Measurements from ENCODE around the gene REL.

Gene REL

DNA sequence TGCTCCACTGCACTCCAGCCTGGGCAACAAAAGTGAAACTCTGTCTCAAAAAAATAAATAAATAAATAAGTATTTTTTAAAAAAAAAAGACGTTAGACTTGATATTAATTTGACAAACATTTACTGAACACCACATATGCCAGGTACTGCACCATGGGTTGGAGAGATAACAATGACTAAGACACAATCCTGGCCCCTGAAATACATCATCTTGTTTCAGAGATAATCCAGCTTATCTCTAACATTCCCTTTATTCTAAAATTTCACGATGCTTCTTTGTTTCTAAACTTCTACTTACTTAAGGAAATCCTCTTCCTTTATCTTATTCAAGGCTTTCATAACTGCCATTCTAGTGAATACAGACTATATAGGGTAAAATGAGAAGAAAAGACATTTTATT, 81.2 kb downstream of the REL start:
- in situ Hi-C loops (cut with MboI; ENCODE audit: low sequenced_read_pairs) = no loop called here

DNA sequence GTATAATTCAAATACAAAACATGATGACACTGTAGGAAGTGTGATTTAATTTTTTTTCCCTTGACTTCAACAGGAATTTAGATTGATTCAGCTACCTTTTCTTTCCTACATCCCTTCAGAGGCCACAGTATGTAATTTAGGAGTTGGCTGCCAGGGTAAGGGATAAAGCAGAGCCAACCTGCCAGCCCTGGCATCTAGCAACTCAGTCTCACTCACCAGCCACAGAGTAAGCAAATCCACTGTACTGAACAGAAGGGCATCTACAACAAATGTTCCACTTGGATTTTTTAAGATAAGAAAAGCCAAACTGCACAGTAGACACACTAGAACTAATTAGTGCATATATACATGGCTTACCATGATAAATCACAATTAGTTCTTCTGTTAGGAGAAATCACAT, 81.8 kb downstream of the REL start:
- in situ Hi-C loops (cut with MboI; ENCODE audit: low sequenced_read_pairs) = no loop called here

DNA sequence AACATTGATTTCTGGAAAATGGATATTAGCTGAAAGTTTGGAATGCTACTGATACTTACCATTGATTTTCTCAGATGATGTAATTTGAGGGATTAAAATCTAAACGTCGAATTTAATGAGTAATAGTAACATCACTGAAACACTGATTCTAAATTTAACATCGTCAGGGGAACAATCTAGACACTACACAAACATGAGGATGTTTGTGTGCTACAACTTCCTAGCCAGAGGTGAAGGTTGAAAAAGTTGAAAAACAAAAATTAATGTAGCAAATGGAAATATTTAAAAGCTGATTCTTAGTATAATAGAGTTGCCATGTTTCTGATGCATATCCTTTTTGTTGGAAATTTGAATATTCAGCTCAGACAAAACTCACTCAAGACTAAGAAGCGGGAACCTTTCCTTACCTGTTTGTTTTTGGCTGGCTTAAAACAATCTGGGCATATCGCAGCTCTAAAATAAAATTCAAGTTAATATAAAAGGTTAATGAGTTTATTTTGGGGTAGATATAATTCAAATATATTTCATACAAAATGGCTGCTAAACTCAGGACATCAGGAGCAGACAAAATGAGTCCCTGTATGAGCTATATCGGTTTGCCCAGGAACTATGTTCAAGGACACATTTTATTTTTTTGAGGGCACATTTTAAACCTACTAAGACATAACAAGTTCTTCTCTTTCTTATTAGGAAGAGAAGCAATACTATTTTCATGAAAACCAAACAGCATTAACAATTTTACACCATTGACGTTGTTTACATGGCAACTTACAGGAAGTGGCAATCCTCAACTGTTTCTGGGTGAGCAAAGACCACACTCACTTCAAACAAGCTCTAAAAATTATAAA, 83.5 kb downstream of the REL start:
- in situ Hi-C loops (cut with MboI; ENCODE audit: low sequenced_read_pairs) = no loop called here

DNA sequence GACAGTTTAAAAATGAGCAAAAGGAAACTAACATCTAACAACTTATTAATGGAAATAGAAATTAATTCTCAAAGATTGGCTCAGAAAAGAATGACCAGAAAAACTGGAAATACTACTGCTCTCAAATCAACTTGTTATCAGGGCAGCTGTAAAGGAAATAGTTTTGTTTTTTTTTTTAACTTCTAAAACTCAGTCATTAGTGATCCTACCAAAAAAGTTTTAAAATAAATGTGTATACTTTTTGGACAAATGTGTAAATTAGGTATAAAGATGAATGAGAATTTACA, 84.1 kb downstream of the REL start:
- in situ Hi-C loops (cut with MboI; ENCODE audit: low sequenced_read_pairs) = no loop called here

DNA sequence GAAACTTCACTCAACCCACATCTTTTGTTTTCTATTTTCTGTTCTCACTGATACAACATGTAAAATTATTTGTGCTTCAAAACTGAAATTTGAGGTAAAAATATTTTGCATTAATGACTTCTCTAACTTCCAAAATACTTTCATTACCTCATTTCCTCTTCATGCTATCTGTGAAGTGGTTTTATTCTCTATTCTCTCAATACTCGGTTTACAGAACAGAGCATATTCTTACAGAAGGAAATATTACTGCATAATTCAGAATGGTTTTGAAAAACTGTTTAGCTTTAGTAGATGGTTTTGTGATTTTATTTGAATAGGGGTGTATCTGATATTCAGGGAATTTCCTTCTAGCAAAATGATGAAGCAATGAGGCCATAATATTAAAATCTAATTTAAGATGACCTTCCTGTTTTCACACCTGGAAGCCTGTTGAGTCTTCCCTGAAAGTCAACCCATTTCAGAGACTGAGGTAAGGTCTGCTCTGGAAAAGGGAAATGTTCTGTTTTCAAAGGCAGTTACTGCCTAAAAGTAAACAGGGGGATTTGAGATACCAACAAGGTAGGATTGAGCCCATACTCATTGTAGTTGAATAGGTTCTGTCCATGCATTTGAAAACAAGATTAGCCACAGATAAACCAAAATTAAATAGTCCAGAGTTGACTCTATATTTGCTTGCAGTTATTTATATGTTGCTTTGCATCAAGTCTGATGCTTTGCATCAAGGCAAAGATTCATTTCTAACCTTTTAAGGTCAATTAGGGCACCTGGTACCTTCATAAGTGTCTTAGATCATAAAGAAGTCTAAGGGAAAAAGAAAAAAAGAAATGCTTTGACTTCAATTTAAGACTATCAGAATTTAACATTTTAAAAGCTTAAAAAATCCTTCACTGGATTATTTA, 85.4 kb downstream of the REL start:
- in situ Hi-C loops (cut with MboI; ENCODE audit: low sequenced_read_pairs) = no loop called here

DNA sequence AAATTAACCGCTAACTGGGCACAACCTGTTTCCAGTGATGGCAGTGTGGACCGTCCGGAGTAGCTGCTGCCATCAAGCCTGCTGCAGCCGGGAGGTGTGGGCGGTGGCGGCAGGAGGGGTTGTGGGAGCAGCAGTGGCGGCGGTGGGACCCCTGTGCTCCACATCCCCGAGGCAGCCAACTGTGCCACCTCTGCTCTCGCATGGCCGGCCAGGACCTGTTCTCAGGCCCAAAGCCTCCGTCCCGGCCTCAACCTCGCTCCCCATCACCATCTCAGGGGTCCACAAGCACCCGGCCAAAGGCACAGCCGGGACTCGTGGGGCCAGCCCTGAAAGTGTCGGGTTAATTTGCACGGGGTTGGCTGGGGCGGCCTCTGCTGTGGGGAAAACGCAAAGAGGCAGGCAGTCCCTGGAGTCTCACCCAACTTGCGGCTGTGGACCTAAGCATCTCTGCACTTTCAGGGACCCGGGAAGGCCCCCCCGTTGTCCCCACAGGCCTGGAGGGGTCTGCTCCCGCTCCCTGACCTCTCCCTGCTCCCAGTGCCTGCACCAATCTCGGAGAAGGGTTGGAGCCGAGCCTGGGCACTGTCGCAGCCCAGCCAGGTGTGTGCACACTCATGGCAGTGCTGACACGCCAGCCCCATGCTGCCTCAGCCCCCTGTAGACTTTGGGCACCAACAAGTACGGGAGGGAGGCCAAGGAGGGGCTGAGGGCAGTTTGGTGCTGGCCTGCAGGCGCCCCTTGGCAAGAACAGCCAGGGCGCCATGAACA, 91.7 kb downstream of the REL start:
- in situ Hi-C loops (cut with MboI; ENCODE audit: low sequenced_read_pairs) = no loop called here

DNA sequence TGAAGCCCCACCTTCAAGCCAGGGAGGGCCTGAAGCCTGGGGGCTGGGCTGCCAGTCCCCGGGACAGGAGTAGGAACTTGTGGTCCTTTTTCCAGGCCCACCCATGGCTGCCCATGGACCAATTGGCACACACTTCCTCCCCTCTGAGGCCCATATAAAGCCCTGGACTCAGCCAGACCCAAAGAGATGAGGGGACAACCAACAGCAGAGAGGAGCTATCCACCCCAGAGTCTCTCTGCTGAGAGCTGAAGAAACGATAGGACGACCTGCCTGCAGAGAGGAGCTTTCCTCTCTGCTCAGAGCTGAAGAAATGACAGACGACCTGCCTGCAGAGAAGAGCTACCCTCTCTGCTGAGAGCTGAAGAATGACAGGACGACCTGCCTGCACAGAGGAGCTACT, 92.3 kb downstream of the REL start:
- in situ Hi-C loops (cut with MboI; ENCODE audit: low sequenced_read_pairs) = no loop called here

DNA sequence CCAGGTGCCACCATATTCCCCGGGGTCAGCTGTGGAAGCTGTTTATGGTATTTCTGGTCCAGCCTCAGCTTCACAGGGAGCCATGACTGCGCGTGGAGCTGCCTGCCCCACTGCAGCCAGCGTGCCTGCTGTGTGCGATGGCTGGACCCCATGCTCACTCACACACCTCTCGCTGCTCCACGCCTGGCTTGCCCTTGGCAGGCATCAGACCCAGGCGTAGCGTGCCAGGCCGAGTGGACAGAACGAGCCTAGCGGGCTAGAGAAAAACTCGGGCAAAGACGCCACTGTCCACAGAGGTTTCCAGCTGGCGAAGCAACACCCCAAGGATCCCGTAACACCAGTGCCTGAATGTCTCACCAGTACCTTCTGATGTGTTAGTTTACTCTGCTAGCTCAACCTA, 93.3 kb downstream of the REL start:
- in situ Hi-C loops (cut with MboI; ENCODE audit: low sequenced_read_pairs) = no loop called here

Data from hTERT RPE-1 (cell line).